Body of pancreas (tissue), 4 donors: ENCODE data around the gene SPATA16. TPM values are rescaled to one million over a fixed set of nuclear protein-coding genes. Genes with fewer than 3 reads are reported as not detected.

Source experiments
- ATAC-seq: fragments of 150-250 bp; one replicate; pipeline ENCODE4 v1.9.1; 2016
- DNase-seq, 4 donors: peaks; one replicate each; pipeline ENCODE4 v3.0.0-alpha.2; 2019
- H3K27ac ChIP-seq, 4 donors: fragments of 200-600 bp; sonication (generic); 1 replicate in 3 of 4; 2 replicates in 1 of 4; pipeline versions ENCODE4 v1.5.1 to v1.6.1; 2016 to 2019; ENCODE audit warnings: mild to moderate bottlenecking in 1 of 4, mixed read lengths in 1 of 4, moderate library complexity in 1 of 4
- H3K27me3 ChIP-seq, 2 donors: fragments of 200-600 bp; sonication (generic); one replicate each; pipeline ENCODE4 v1.6.0; 2016; ENCODE audit warnings: mild to moderate bottlenecking in 1 of 2
- H3K36me3 ChIP-seq, 2 donors: fragments of 200-600 bp; sonication (generic); replicated peaks in 1 of 2; 2 replicates each; pipeline ENCODE4 v1.5.1; 2016; ENCODE audit warnings: low read depth in 2 of 2; ENCODE audit not compliant: insufficient read depth in 1 of 2
- H3K4me1 ChIP-seq: fragments of 200-600 bp; sonication (generic); one replicate; pipeline ENCODE4 v1.6.0; 2016
- H3K4me3 ChIP-seq, 2 donors: fragments of 200-600 bp; sonication (generic); 1 replicate in 1 of 2; 2 replicates in 1 of 2; pipeline ENCODE4 v1.5.1; 2016 to 2019
- H3K9me3 ChIP-seq, 3 donors: fragments of 200-600 bp; sonication (generic); 1 replicate in 2 of 3; 2 replicates in 1 of 3; pipeline ENCODE4 v1.5.1; 2016
- POLR2A ChIP-seq, 3 donors: fragments of 450-650 bp; IDR thresholded peaks; one replicate each; pipeline ENCODE4 v1.6.1; 2016; ENCODE audit warnings: antibody characterized with exemption in 3 of 3, mild to moderate bottlenecking in 2 of 3
- whole genome bisulfite sequencing, 2 donors: methylation state at CpG; one replicate each; pipeline ENCODE4 v1.1.5; 2017; 5-methylcytosine and 5-hydroxymethylcytosine counted together
- intact Hi-C: fragments of 100-400 bp; cut with DNase I; formaldehyde crosslinking; loops from one replicate; pipeline ENCODE4 v1.15.1; 2023
- total RNA-seq, 2 donors: library from RNA; depleted of rRNA; stranded (reverse); fragments of >200 nt; gene quantifications; one replicate each; pipeline ENCODE4 v1.1.0, GENCODE V29; 2016
- TF ChIP-seq, protein P1 (sequence below), 7 experiments: fragments of 450-650 bp in 4 of 7; fragments of 200-600 bp in 3 of 7; sonication (generic) in 3 of 7; IDR thresholded peaks; one replicate each; pipeline ENCODE4 v1.5.1; 2016 to 2019; ENCODE audit warnings: antibody characterized with exemption in 7 of 7

Gene SPATA16
- total RNA-seq, 2 donors from 2014 or later = not detected

DNA sequence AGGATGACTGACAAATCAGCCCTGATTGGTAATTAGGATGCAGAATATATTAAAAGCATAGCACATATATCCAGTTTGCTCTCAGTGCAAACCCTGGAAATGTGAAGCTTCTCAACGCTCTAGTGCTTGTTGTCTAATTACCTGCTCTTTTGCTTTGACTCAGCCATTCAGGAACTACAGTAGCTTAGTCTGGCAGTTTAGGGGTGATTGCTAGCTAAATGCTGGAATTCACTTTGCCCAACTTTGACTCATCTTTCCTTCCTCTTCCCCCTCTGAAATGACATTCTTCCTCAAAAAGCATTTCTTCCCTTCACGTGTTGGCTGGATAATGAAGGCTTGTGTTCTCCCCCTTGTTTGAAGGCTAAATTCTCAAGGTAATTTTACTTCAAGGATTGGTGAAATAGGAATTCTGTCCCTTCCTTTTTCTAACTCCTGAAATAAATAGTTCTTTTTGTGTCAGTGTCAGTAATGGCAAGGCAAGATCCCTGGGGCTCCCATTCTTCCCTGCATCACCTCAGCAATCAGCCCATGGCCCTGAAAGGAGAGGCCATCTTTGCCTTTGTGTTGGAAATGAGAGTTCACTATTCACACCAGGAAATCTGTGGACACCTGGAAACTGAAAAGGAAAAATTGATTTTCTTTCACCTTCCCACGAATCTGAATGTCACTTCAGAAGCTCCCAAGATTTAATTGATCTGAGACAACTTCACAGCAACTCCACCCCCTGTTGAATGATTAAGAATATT lies 286.9 kb downstream of the SPATA16 start:
- TF ChIP-seq, protein P1, sequence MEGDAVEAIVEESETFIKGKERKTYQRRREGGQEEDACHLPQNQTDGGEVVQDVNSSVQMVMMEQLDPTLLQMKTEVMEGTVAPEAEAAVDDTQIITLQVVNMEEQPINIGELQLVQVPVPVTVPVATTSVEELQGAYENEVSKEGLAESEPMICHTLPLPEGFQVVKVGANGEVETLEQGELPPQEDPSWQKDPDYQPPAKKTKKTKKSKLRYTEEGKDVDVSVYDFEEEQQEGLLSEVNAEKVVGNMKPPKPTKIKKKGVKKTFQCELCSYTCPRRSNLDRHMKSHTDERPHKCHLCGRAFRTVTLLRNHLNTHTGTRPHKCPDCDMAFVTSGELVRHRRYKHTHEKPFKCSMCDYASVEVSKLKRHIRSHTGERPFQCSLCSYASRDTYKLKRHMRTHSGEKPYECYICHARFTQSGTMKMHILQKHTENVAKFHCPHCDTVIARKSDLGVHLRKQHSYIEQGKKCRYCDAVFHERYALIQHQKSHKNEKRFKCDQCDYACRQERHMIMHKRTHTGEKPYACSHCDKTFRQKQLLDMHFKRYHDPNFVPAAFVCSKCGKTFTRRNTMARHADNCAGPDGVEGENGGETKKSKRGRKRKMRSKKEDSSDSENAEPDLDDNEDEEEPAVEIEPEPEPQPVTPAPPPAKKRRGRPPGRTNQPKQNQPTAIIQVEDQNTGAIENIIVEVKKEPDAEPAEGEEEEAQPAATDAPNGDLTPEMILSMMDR (IDR thresholded peaks at IDR 0.05) = no peak
- no peak for TF ChIP-seq POLR2A (IDR thresholded peaks at IDR 0.05)
- intact Hi-C loops = no loop called here
- H3K4me3 ChIP-seq = no peak overlapping the region
- no peaks in the 10 kb centered on the region for H3K9me3 ChIP-seq
- peaks cover 25% of the 10 kb centered on the region for H3K4me1 ChIP-seq
- 50 to 52% methylated on average over 3 of the region's 3 CpGs for WGBS, 2 donors
- no peaks in the 10 kb centered on the region for H3K36me3 ChIP-seq
- no peak for ATAC-seq
- no peak overlapping the region for H3K27ac ChIP-seq
- H3K27me3 ChIP-seq = no peaks in the 10 kb centered on the region
- no peak for DNase-seq

DNA sequence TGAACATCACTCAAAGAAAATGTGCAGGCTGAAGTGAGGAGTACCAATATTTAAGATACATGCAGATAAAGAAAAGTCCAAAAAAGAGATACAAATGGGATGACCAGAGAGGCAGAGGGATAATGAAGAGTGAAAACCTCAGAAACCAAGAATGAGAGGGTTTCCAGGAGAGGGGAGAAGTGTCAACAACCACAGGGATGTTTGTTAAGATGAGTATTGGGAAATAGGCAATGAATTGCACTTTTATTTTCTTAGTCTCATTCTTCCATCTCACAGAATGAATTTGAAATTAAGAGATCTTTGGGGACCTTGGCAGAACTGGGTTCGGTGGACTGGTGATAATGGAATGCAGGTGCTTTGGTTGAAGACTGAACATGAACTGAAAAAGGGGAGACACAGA lies 288.0 kb downstream of the SPATA16 start:
- DNase-seq = no peak
- H3K4me3 ChIP-seq = no peak overlapping the region
- ATAC-seq = no peak
- H3K27me3 ChIP-seq = no peaks in the 10 kb centered on the region
- no peaks in the 10 kb centered on the region for H3K9me3 ChIP-seq
- H3K4me1 ChIP-seq = peaks cover 20% of the 10 kb centered on the region
- 48 to 72% methylated on average over 1 of the region's 1 CpG for WGBS, 2 donors
- H3K36me3 ChIP-seq = no peaks in the 10 kb centered on the region
- no peak overlapping the region for H3K27ac ChIP-seq
- intact Hi-C loops = no loop called here
- no peak for TF ChIP-seq POLR2A (IDR thresholded peaks at IDR 0.05)
- TF ChIP-seq, protein P1 (IDR thresholded peaks at IDR 0.05) = no peak

DNA sequence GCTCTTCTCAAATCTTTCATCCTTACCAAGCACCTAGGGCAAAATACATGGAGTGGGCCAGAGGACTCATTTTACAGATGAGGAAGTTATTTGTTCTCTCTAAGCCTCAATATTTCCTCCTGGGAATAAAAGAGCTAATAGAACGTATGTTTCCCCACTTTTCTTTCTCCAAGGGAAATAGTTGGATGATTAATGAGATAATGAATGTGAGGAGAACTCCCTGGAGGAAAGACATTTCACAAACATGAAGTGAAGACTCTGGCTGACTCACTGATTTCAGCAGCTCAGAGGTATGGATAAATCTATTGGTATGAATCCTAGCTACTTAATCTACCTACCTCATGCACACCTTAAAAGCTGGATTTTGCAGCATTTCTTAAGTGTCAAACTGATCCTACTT lies 292.1 kb downstream of the SPATA16 start:
- no peak for ATAC-seq
- intact Hi-C loops = no loop called here

DNA sequence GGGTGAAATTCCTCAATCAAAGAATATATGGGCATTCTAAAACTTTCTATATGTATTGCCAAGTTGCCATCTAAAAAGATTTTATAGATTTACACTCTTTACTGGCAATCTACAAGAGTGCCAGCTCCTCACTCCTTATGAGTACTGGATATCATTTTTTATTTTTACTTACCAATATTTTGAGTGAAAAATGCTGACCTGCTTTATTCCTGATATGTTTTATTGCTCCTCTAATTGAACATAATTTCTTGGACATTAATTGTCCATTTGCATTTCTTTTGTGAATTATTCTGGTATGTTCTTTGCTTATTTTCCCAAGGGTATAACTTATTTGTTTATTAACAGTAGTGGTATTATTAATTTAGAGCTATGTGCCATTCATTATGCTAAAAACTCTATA lies 293.7 kb downstream of the SPATA16 start:
- H3K4me3 ChIP-seq = no peak overlapping the region
- no peaks in the 10 kb centered on the region for H3K4me1 ChIP-seq
- TF ChIP-seq, protein P1 (IDR thresholded peaks at IDR 0.05) = no peak
- no peak for TF ChIP-seq POLR2A (IDR thresholded peaks at IDR 0.05)
- intact Hi-C loops = no loop called here
- ATAC-seq = no peak
- no peaks in the 10 kb centered on the region for H3K36me3 ChIP-seq
- no peaks in the 10 kb centered on the region for H3K9me3 ChIP-seq
- DNase-seq = no peak
- H3K27ac ChIP-seq = no peak overlapping the region
- no peaks in the 10 kb centered on the region for H3K27me3 ChIP-seq

More for the DNA sequence above, 292.1 kb downstream of the SPATA16 start:
- H3K9me3 ChIP-seq = no peaks in the 10 kb centered on the region
- no peak for TF ChIP-seq POLR2A (IDR thresholded peaks at IDR 0.05)
- TF ChIP-seq, protein P1 (IDR thresholded peaks at IDR 0.05) = no peak
- H3K4me3 ChIP-seq = no peak overlapping the region
- WGBS, 2 donors = 13 to 58% methylated on average over 1 of the region's 1 CpG
- H3K27ac ChIP-seq = no peak overlapping the region
- H3K4me1 ChIP-seq = no peaks in the 10 kb centered on the region
- H3K36me3 ChIP-seq = no peaks in the 10 kb centered on the region
- H3K27me3 ChIP-seq = no peaks in the 10 kb centered on the region
- no peak for DNase-seq

DNA sequence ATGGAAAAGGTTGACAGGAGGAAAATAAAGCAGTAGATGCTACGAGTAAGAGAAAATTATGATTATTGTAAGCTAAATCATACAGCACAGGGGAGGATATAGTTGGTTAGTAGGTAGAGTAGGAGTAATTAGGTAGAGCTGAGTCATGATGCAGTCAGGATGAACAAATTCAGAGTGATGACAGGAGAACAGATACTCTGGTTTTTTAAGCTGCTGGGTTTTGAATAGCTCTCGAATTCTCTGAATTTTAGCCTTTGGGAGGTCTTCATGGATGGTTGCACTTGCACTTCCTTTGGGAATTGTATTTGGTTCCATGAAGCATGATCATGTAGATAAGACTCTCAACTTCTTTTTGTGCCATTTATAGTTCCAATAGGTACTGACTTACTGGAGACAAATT lies 294.3 kb downstream of the SPATA16 start:
- ATAC-seq (no peak), DNase-seq (no peak)
- Histone ChIP-seq H3K9me3 (no peaks in the 10 kb centered on the region), H3K36me3 (no peaks in the 10 kb centered on the region), H3K27me3 (no peaks in the 10 kb centered on the region), H3K4me3 (no peak overlapping the region), H3K27ac (no peak overlapping the region), H3K4me1 (no peaks in the 10 kb centered on the region)
- intact Hi-C loops = no loop called here
- TF ChIP-seq, protein P1 (IDR thresholded peaks at IDR 0.05) = no peak
- TF ChIP-seq POLR2A (IDR thresholded peaks at IDR 0.05) = no peak
- 55 to 56% methylated on average over 2 of the region's 2 CpGs for WGBS, 2 donors
